GM18499 (cell line): Measurements from ENCODE around the gene GORAB.

ENCODE experiments used
- ATAC-seq: cut with Tn5 transposase; IDR thresholded peaks from one replicate; pipeline ENCODE4 v1.9.1; 2021; ENCODE audit warnings: moderate number of reproducible peaks; ENCODE audit not compliant: insufficient read depth, unreplicated experiment

Gene GORAB

DNA sequence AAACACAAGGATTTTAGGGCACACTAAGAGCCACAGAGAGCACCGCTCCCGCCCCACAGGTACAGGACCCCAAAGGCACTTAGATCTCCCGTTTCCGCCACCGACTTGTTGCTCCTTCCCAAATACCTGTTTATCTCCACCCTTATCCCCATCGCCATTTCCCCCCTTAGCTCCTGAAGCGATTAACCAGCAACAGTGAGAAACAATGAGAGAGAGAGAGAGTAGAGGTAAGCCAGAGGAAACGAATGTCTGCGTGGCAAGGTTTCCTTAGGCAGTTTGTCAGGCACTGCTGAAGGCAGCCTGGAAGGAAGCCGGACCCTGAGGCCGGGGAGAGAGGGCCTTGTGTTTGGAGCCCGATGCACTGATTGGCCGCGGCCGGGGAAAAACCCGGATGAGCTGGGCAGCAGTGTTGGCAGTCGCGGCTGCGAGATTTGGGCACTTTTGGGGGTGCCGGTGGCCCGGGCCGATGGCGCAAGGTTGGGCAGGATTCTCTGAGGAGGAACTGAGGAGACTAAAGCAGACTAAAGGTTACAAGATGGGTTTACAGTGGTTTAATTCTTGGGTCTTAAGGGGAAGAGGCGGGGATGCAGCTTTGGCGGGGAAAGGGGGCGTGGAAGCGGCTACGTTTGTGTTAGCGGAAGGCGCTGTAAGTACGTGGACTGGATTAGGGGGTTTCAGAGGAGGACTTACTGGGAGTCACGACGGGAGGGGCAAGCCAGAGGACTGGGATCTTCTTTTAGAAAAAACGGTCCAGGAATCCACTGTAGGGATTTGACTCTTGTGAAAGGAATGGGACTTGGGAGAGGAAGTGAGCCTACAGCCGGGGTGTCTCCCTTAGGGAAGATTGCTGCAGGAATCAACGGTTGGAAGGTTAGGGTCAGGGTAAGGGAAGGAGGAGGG, at the start of gene GORAB:
TSS of gene GORAB (plus strand) at position 409 of the 900 bp plus-strand sequence. CDS start at position 467, 58 bp downstream.
- ATAC-seq, result peak; percentile 81

DNA sequence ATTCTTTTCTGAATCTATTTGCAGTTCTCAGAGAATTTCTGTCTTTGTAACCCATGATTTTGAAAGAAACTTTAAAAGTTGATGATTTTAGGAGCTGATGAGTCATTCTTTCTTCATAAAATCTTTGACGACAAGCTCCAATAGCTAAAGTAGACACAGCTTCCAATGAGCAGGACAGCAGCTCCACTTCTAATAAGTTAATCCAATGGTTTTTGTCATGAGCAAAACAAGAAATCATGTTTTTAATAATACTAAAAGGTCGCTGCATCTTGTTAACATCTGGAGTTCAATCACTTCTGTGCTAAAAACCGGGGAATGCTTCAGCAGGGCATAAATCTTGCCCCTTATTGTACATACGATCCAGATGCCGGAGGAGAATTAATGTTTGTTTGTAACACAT, 48.9 kb upstream of the GORAB start:
- no peak for ATAC-seq

DNA sequence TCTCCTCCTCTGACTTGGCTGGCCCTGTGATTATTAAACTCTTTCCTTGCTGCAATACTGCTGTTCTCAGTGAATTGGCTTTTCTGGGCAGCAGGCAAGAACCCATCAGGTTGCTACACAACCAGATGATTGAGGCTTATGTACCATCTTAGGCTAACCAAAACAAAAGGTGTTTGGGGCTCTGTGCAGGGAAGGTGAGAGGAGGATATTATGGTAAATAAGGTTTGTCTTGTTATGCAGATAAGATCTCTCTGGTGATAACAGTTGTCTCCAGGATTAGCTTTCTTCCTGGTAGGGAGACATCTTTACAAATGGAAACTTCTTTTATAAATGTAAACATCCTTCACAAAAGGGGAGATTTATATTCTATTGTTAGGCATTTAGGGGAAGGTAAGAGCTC, 44.5 kb upstream of the GORAB start:
- ATAC-seq, result no peak

GRCh38 chr1:170491291-170491690, 40.7 kb upstream of the GORAB start:
- no peak for ATAC-seq

DNA sequence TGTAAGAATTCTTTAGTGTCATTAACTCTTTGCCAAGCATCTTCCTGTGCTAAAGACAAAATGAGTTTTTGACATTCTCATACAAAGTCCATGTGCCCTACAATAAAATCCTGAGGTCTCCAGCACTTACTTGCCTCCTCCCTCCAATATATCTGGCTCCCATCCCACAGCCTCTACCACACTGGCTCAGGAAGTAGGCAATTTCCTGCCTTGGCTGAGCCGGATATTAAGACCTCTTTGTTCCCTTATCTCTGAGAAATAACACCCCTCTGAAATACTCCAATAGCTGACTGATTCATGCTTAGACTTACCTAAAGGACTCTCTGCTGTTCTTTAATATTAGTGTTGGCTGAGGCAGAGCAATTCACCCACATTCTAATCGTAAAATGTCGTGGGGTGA, 37.6 kb upstream of the GORAB start:
- no peak for ATAC-seq

- no peak for ATAC-seq
Observed at GRCh38 chr1:170495006-170495405, 37.0 kb upstream of the GORAB start.

DNA sequence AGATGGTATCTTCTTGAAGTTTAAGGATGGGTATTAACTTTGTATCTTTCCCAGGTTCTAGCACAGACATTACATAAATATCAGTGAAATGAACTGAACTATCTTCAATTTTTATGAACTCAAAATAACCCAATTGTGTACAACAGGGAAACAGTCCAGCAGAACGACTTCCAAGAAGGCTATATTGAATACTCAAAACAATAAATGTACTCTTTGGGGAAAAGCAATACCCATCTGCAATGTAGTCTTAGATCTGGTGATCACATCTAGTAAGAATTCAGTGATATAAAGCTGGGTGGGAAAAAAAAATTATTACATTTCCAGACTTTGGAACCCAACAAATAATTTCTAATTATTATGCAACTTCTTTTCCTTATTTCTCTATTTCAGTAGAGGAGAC, 33.1 kb upstream of the GORAB start:
- ATAC-seq, result no peak

DNA sequence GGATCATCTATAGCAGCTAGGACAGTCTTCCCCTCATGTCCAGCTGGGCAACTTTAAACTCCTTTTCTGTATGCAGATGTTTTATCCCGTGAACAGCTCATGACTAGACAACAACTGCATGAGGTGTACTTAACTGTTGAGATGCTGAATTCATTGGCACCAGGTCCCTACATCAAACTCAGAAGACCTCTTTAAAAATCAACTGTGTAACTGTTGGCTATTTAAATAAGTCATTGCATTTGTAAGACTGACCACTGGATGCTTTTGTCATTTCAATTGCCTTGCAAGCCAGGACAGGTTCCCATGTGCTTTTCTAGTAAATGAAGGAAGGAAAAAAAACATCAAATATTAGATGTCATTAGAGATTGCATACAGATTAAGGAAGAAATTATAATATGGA, 28.3 kb upstream of the GORAB start:
- no peak for ATAC-seq

- no peak for ATAC-seq
Observed at GRCh38 chr1:170510163-170510562, 21.8 kb upstream of the GORAB start.

DNA sequence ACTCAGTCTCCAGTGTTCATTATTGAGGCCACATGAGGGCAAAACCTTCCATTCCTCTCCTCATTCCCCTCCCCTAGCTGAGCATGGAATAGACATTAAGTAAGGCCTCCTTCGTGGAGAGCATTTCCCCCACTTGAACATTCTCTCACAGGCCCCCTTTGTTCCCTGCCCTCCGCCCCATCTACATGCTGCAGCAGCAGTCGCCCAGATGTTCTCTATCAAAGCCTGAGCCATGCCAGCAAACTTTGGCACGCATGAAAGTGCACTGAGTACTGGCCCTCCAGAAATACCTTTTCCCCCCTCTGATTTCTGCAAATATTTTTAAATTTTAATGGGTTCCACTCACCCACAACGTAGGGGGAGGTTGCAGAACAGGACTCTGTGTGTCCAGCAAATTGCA, 20.9 kb upstream of the GORAB start:
- ATAC-seq, result no peak

DNA sequence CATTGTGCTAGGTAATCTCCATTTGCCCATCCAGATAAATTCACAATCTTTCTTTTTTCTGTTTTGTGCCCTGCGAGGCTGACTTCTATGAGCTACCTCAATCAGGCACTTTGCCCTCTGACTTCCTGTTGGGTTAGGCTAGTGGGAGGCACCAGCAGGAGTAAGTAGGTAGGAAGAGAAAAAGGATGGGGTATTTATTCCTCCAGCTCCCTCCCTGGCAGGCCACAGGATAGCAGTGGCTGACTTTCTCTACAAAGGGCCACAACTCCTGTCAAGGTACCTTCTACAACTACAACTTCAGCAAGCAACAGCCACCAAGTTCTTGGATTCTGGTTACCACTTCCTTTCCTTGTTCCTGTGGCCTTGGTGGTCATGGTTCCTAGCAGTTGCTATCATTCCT, 18.8 kb upstream of the GORAB start:
- ATAC-seq, result no peak

DNA sequence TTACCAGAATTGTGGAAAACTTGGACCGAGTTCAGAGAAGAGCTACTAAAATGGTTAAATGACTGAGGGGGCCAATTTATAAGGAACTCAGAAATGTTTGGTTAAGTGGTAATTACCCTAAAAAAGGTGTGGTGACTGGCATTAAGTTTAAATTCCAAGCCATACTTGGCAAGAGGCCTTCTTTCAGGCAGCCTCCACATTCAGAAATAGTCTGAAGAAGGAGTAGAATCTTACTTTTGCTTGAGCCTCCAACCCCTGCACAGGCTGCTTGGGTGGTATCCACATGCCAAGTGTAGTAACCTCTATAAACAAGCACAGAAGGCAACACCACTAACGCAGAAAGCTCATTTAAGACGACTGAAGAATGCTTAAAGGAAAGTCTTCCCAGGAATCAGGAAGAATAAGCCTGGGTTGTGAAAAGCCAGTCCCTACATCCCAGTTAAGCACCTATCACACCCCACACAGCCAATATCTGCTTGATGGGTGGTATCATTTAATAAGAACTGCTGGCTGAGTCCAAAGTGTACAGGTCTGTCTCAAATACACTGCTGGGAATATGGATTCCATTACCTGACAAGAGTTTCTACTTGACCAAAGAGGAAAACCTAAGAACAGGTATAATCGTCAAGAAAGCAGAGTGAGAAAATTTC, 13.7 kb upstream of the GORAB start:
- ATAC-seq, result no peak

DNA sequence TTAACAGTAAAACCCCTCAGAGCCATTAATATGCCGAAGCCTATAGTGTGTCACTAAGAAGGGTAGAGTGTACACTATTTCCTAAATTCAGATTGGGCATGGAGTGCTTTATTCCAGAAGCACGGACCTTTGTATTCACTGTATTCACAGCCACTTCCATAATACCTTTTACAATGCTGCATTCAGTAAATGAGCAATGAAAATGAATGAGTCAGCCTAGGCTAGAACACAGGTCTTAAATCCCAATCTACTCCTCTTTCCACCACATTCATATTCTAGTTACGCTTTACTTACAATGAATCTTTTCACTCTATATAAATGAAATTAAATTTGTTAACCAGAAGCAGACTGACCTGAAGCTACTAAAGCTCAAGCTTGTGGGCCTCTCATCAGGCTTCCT, 13.0 kb upstream of the GORAB start:
- ATAC-seq, result no peak

- no peak for ATAC-seq
Observed at GRCh38 chr1:170520601-170521000, 11.4 kb upstream of the GORAB start.

GRCh38 chr1:170521818-170522217, 10.1 kb upstream of the GORAB start:
- no peak for ATAC-seq

DNA sequence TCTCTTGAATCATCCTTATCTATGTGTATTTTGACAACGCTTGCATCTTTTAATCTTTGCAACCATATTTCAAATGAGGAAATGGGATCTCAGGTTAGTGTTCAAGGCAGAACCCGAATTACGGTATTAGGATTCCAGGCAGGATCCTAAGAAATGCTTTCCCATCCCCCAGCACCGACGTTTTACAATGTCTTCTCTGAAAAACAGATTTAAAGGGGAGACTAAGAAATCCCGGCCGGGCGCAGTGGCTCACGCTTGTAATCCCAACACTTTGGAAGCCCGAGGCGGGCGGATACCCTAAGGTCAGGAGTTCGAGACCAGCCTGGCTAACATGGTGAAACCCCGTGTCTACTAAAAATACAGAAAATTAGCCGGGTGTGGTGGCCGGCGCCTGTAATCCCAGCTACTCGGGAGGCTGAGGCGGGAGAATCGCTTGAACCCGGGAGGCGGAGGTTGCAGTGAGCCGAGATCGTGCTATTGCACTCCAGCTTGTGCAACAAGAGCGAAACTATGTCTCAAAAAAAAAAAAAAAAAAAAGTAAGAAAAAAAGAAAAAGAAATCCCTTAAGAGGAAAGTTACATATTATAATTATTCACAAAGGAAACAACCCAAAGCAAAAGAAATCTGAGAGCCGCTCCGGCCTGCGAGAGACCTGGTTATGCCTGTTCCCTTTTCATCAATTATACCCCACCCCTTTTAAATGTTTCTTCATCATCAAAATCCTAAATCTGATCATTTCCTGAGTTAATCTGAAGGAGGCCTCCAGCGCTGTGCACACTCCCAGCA, 801 bp upstream of the GORAB start:
- ATAC-seq, result no peak

DNA sequence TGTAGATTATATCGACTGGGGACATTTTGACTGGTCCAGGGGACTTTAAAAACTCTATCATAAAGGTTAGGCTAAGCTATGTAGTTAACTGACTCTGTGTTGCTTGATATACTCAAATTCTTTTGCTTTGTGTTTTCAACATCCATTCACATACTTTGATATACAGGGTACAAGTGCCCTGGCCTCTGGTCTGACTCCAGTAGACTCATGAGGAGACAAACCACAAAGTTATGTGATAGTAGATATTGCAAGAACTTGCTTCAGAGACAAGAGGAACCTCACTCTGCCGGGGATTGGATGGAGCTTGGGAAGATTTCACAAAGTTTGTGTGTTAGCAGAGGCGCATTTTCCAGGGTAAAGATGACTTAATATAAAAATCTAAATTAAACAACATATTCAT, 1.3 kb downstream of the GORAB start:
- ATAC-seq, result no peak

GRCh38 chr1:170534626-170535147, 2.7 kb downstream of the GORAB start:
- ATAC-seq, result no peak

GRCh38 chr1:170535418-170535817, 3.5 kb downstream of the GORAB start:
- ATAC-seq, result no peak

DNA sequence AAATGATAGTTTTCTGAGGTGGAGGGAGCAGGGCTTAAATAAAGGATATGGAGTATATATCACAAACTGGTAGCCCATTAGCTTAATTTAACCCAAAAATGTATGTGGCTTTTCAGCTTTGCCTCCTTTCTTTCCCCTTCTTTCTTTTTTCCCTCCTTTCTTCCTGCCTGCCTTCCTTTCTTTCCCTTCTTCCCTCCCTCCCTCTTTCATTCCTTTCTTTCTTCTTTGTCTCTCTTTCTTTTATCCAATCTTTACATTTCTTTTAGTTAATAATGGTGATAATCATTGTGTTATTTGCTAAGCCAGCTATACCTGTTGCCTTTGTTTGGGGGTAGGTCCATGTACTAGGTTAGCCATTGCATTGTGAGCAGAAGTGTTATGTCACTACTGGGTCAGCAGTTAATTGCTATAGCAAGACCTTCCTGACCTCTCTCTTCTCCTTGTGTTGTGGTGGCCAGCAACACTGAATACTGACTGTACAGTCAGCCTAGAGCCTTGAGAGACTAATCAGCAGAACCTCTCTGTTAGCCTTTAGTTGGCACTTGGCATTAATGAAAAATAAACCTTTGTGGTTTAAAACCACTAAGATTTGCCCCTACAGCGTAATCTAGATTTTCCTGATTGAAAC, 5.1 kb downstream of the GORAB start:
- ATAC-seq, result no peak
